H1 (cell line): ENCODE results near the gene ENDOD1. TPM values are rescaled to one million over a fixed set of nuclear protein-coding genes. Genes with fewer than 3 reads are reported as not detected.

Experiments used
- CTCF ChIA-PET: fragments of 300-600 bp; sonication (Branson Sonifier 250); formaldehyde crosslinking; loops from one replicate; lab custom pipeline; 2021; ENCODE audit not compliant: partially characterized antibody; lab: Charles Lee
- POLR2A ChIA-PET: fragments of 300-600 bp; sonication (Branson Sonifier 250); formaldehyde crosslinking; loops from one replicate; lab custom pipeline; 2021; ENCODE audit warnings: inconsistent platforms; ENCODE audit not compliant: partially characterized antibody; lab: Charles Lee
- DNase-seq, 2 experiments: peaks; one replicate each; pipeline versions ENCODE4 v3.0.0 to v3.0.0-alpha.2; 2010 to 2022; ENCODE audit warnings: low spot score in 2 of 2, low read depth in 1 of 2, mixed read lengths in 1 of 2
- FAIRE-seq: peaks from 2 replicates; lab custom pipeline; 2011; peaks lifted over from hg19 to GRCh38; lab: Jason Lieb, UNC
- H2AFZ ChIP-seq: 2 replicates; pipeline ENCODE4 v1.8.1; 2012; ENCODE audit warnings: low read length, inconsistent platforms
- H2AK5ac ChIP-seq: 2 replicates; pipeline ENCODE4 v1.6.1; 2013; ENCODE audit warnings: low read depth, low read length
- H2BK120ac ChIP-seq: replicated peaks from 2 replicates; pipeline ENCODE3; 2013; ENCODE audit warnings: low read depth, low read length, inconsistent platforms
- H2BK12ac ChIP-seq: 2 replicates; pipeline ENCODE4 v1.6.1; 2013; ENCODE audit warnings: low read depth, low read length
- H2BK15ac ChIP-seq: 2 replicates; pipeline ENCODE4 v1.6.1; 2013; ENCODE audit warnings: low read length
- H2BK20ac ChIP-seq: 2 replicates; pipeline ENCODE4 v1.6.1; 2013; ENCODE audit warnings: low read length
- H2BK5ac ChIP-seq: 2 replicates; pipeline ENCODE4 v1.6.1; 2013; ENCODE audit warnings: low read depth, low read length
- H3K14ac ChIP-seq: 2 replicates; pipeline ENCODE4 v1.6.1; 2013; ENCODE audit warnings: inconsistent platforms; ENCODE audit not compliant: insufficient read length
- H3K18ac ChIP-seq: 2 replicates; pipeline ENCODE4 v1.6.1; 2013; ENCODE audit warnings: low read length; ENCODE audit errors: extremely low read depth
- H3K23ac ChIP-seq: 2 replicates; pipeline ENCODE4 v1.6.1; 2013; ENCODE audit warnings: inconsistent platforms; ENCODE audit not compliant: insufficient read length
- H3K23me2 ChIP-seq: 2 replicates; pipeline ENCODE4 v1.6.1; 2013; ENCODE audit warnings: low read depth, low read length
- H3K27ac ChIP-seq: 2 replicates; pipeline ENCODE4 v1.6.1; 2011; ENCODE audit warnings: low read depth, low read length, inconsistent platforms
- H3K27me3 ChIP-seq, 4 experiments: replicated peaks in 1 of 4; 1 replicate in 1 of 4; 2 replicates in 3 of 4; pipeline versions ENCODE4 v1.6.1 to v1.8.1; 2011 to 2013; ENCODE audit warnings: low read length in 3 of 4, mild to moderate bottlenecking in 3 of 4, inconsistent platforms in 2 of 4, mixed read lengths in 2 of 4, moderate library complexity in 1 of 4; ENCODE audit not compliant: control insufficient read depth in 3 of 4, insufficient read depth in 3 of 4; ENCODE audit errors: extremely low read depth in 1 of 4
- H3K36me3 ChIP-seq, 4 experiments: 2 replicates each; pipeline versions ENCODE4 v1.6.1 to v1.8.1; 2011 to 2013; ENCODE audit warnings: mild to moderate bottlenecking in 4 of 4, low read length in 3 of 4, moderate library complexity in 2 of 4, control low read depth in 1 of 4, inconsistent platforms in 1 of 4; ENCODE audit not compliant: insufficient read depth in 4 of 4, control insufficient read depth in 2 of 4
- H3K4ac ChIP-seq: replicated peaks from 2 replicates; pipeline ENCODE3; 2013; ENCODE audit warnings: low read length, low read depth, mixed read lengths, inconsistent platforms; ENCODE audit not compliant: insufficient read length
- H3K4me1 ChIP-seq, 4 experiments: replicated peaks in 1 of 4; 1 replicate in 1 of 4; 2 replicates in 3 of 4; pipeline versions ENCODE4 v1.6.1 to v1.8.1; 2011 to 2013; ENCODE audit warnings: low read length in 3 of 4, inconsistent platforms in 2 of 4, mixed read lengths in 1 of 4; ENCODE audit not compliant: insufficient read depth in 4 of 4, control insufficient read depth in 3 of 4
- H3K4me2 ChIP-seq, 2 experiments: 2 replicates each; pipeline versions ENCODE4 v1.6.1 to v1.8.1; 2011 to 2013; ENCODE audit warnings: low read depth in 2 of 2, low read length in 2 of 2, control low read depth in 1 of 2, inconsistent platforms in 1 of 2, mild to moderate bottlenecking in 1 of 2; ENCODE audit not compliant: insufficient read depth in 1 of 2
- H3K4me3 ChIP-seq, 4 experiments: fragments of 200-600, 300-600 bp in 1 of 4; sonication (generic), shearing (Covaris generic), sonication (Bioruptor Twin) in 1 of 4; 2 replicates each; pipeline versions ENCODE4 v1.5.1 to v1.8.1; 2011 to 2016; ENCODE audit warnings: low read length in 4 of 4, low read depth in 3 of 4, control low read depth in 2 of 4, inconsistent platforms in 2 of 4, mild to moderate bottlenecking in 2 of 4, mixed read lengths in 1 of 4, moderate library complexity in 1 of 4; ENCODE audit not compliant: insufficient read depth in 2 of 4; ENCODE audit errors: extremely low read depth in 1 of 4
- H3K56ac ChIP-seq: replicated peaks from 2 replicates; pipeline ENCODE3; 2013; ENCODE audit warnings: low read depth, mild to moderate bottlenecking, mixed read lengths, low read length, inconsistent platforms; ENCODE audit not compliant: insufficient read length
- H3K79me1 ChIP-seq: 2 replicates; pipeline ENCODE4 v1.6.1; 2013; ENCODE audit warnings: low read depth, low read length, control low read depth
- H3K79me2 ChIP-seq, 2 experiments: 2 replicates each; pipeline versions ENCODE4 v1.6.1 to v1.8.1; 2012 to 2013; ENCODE audit warnings: low read length in 2 of 2, mild to moderate bottlenecking in 2 of 2, inconsistent platforms in 1 of 2; ENCODE audit not compliant: insufficient read depth in 2 of 2, control insufficient read depth in 1 of 2
- H3K9ac ChIP-seq, 4 experiments: replicated peaks in 1 of 4; 1 replicate in 1 of 4; 2 replicates in 3 of 4; pipeline versions ENCODE4 v1.6.1 to v1.8.1; 2011 to 2013; ENCODE audit warnings: low read depth in 3 of 4, low read length in 3 of 4, control low read depth in 2 of 4, mild to moderate bottlenecking in 2 of 4, moderate library complexity in 2 of 4, inconsistent platforms in 1 of 4; ENCODE audit errors: extremely low read depth in 1 of 4
- H3K9me3 ChIP-seq, 2 experiments: 2 replicates each; pipeline versions ENCODE4 v1.6.1 to v1.8.1; 2012 to 2013; ENCODE audit warnings: mild to moderate bottlenecking in 2 of 2, moderate library complexity in 2 of 2, control low read depth in 1 of 2, inconsistent platforms in 1 of 2, low read depth in 1 of 2, low read length in 1 of 2, mixed read lengths in 1 of 2; ENCODE audit not compliant: insufficient read depth in 2 of 2
- H4K20me1 ChIP-seq, 2 experiments: replicated peaks in 1 of 2; 2 replicates each; pipeline versions ENCODE3 to v1.8.1; 2011 to 2013; ENCODE audit warnings: inconsistent platforms in 2 of 2, low read length in 2 of 2, mild to moderate bottlenecking in 1 of 2; ENCODE audit not compliant: insufficient read depth in 2 of 2, control insufficient read depth in 1 of 2
- H4K5ac ChIP-seq: 2 replicates; pipeline ENCODE4 v1.6.1; 2013; ENCODE audit warnings: low read length, low read depth, mixed read lengths, inconsistent platforms; ENCODE audit not compliant: insufficient read length
- H4K8ac ChIP-seq: 2 replicates; pipeline ENCODE4 v1.8.0; 2013; ENCODE audit warnings: mild to moderate bottlenecking, moderate library complexity, low read length, inconsistent platforms; ENCODE audit not compliant: insufficient read depth; ENCODE audit errors: extremely low read depth
- H4K91ac ChIP-seq: replicated peaks from 2 replicates; pipeline ENCODE3; 2013; ENCODE audit warnings: low read length, mixed read lengths, inconsistent platforms; ENCODE audit not compliant: insufficient read length
- BACH1 ChIP-seq: IDR thresholded peaks from 2 replicates; pipeline ENCODE4 v1.6.1; 2012; ENCODE audit warnings: low read length, improper control_type of control experiment
- BRCA1 ChIP-seq: IDR thresholded peaks from 2 replicates; pipeline ENCODE4 v1.6.1; 2012; ENCODE audit warnings: low read depth, low read length, improper control_type of control experiment
- CREB1 ChIP-seq: IDR thresholded peaks from 2 replicates; pipeline ENCODE4 v1.6.1; 2012; ENCODE audit warnings: inconsistent platforms
- CTBP2 ChIP-seq: IDR thresholded peaks from 2 replicates; pipeline ENCODE4 v1.7.0; 2011; ENCODE audit warnings: borderline replicate concordance, mild to moderate bottlenecking, moderate library complexity, mixed read lengths, low read length; ENCODE audit not compliant: insufficient read depth, insufficient read length
- NRF1 ChIP-seq: IDR thresholded peaks from 2 replicates; pipeline ENCODE4 v1.6.1; 2011; ENCODE audit warnings: mild to moderate bottlenecking, low read depth, low read length, improper control_type of control experiment
- RAD21 ChIP-seq, 2 experiments: IDR thresholded peaks in 1 of 2; conservative IDR thresholded peaks in 1 of 2; 2 replicates each; pipeline ENCODE4 v1.6.1; 2011; ENCODE audit warnings: low read depth in 2 of 2, low read length in 2 of 2, improper control_type of control experiment in 1 of 2, inconsistent platforms in 1 of 2, mild to moderate bottlenecking in 1 of 2, moderate library complexity in 1 of 2
- RBBP5 ChIP-seq: IDR thresholded peaks from 2 replicates; pipeline ENCODE4 v1.7.1; 2012; ENCODE audit warnings: low read depth, mild to moderate bottlenecking, inconsistent platforms, low read length, moderate library complexity, borderline replicate concordance
- RNF2 ChIP-seq: fragments of 200-900, 300-1000 bp; sonication (generic); IDR thresholded peaks from 2 replicates; pipeline ENCODE4 v1.7.1; 2016; ENCODE audit warnings: borderline replicate concordance, low read depth, mild to moderate bottlenecking, antibody characterized with exemption, low read length; ENCODE audit not compliant: poor library complexity, severe bottlenecking; ENCODE audit errors: missing control alignments
- SAP30 ChIP-seq: fragments of 300-600 bp; sonication (generic); IDR thresholded peaks from 2 replicates; pipeline ENCODE4 v1.7.1; 2012; ENCODE audit warnings: low read length, moderate library complexity, mild to moderate bottlenecking, inconsistent platforms; ENCODE audit not compliant: insufficient read depth, insufficient replicate concordance
- WGBS, 2 experiments: shearing (Covaris generic) in 1 of 2; methylation state at CpG; one replicate each; pipeline versions ENCODE4 v1.1.6 to v1.1.7; 2013 to 2015; ENCODE audit warnings: low lambda C conversion rate in 2 of 2, mixed read lengths in 2 of 2, inconsistent platforms in 1 of 2, low coverage in 1 of 2, missing lambda C conversion rate in 1 of 2; ENCODE audit not compliant: insufficient replicate concordance in 2 of 2, insufficient coverage in 1 of 2, insufficient read length in 1 of 2; ENCODE audit errors: extremely low coverage in 1 of 2, missing lambda C conversion rate in 1 of 2; 5-methylcytosine and 5-hydroxymethylcytosine counted together
- polyA plus RNA-seq, 7 experiments: library from polyadenylated mRNA; depleted of rRNA in 3 of 7; stranded (reverse) in 5 of 7; unstranded in 2 of 7; fragments of >200 nt in 5 of 7; fragments of 200-250 nt in 2 of 7; gene quantifications; 1 replicate in 5 of 7; 2 replicates in 1 of 7; 4 replicates in 1 of 7; pipeline versions ENCODE4 v1.2.1 to v1.2.3, GENCODE V29; 2011 to 2013; ENCODE audit warnings: missing spikeins in 2 of 7, mixed read lengths in 2 of 7
- total RNA-seq: library from RNA; stranded (reverse); fragmentation: NEBNext Ultra II Directional; extraction: Animal tissue kit (Norgen Biotek cat#: 25700); gene quantifications from 2 replicates; pipeline ENCODE4 v1.2.1, GENCODE V29; 2021

Gene ENDOD1
- total and polyA plus RNA-seq, 2 of the 8 experiments (the other 6 are each of a cell fraction or from before 2014, with no cell fraction given), result 1.2 to 2.5 TPM

- H2BK20ac ChIP-seq, result no peak overlapping the region
- peak overlapping the region; percentile 48 for H4K5ac ChIP-seq
- H2BK120ac ChIP-seq, result no peak overlapping the region
- no peaks in the 10 kb centered on the region for H3K27me3 ChIP-seq
- WGBS, 2 experiments, result 2% methylated on average over 71 of the region's 98 CpGs; no CpG with 5 or more reads in 1 of the 2 experiments
- H3K4ac ChIP-seq, result peak overlapping the region; percentile 14
- peak overlapping the region; percentile 70 to 78 for H3K4me2 ChIP-seq
- peak overlapping the region; percentile 79 for H3K18ac ChIP-seq
- H4K20me1 ChIP-seq, result peaks cover 0 to 2% of the 10 kb centered on the region in 2 experiments
- H3K14ac ChIP-seq, result no peak overlapping the region
- H3K27ac ChIP-seq, result peak overlapping the region; percentile 62; the same call in 1 of the 2 replicates
- peaks cover 6% of the 10 kb centered on the region; the same call in 1 of the 2 replicates for H3K23me2 ChIP-seq
- H2AFZ ChIP-seq, result peak overlapping the region; percentile 47
- peak overlapping the region; percentile 86 for H3K56ac ChIP-seq
- no peak overlapping the region; the same call in 1 of the 2 replicates for H2BK12ac ChIP-seq
- H2AK5ac ChIP-seq, result no peak overlapping the region
- H3K79me2 ChIP-seq, result peaks cover 0 to 2% of the 10 kb centered on the region in 2 experiments; a peak in 1 of 4 replicates
- no peak for FAIRE-seq
- H3K4me3 ChIP-seq, result peak overlapping the region; percentile 70 to 85 (median 72)
- no peaks in the 10 kb centered on the region for H3K79me1 ChIP-seq
- H4K8ac ChIP-seq, result peak overlapping the region; percentile 93
- H2BK15ac ChIP-seq, result 0 out of 2 replicates have a peak overlapping the region, but pooled peaks have one; percentile 2
- no peak overlapping the region for H3K23ac ChIP-seq
- no peaks in the 10 kb centered on the region for H3K36me3 ChIP-seq
- POLR2A ChIA-PET, result interaction anchor here (0.6 to 5.7 kb wide), 33 partner anchors 9 to 1180 kb away, joined by 3 to 44 read pairs (median 4); partner anchors contain the start of genes AMOTL1, CEP57, CWC15 and ENDOD1
- H3K9me3 ChIP-seq, result no peaks in the 10 kb centered on the region
- CTCF ChIA-PET, result interaction anchor here (0.5 to 7.0 kb wide), 18 partner anchors 9 to 724 kb away, joined by 3 to 84 read pairs (median 4); partner anchors contain the start of genes CWC15, ENDOD1 and KDM4D
- peaks cover 0 to 2% (median 0%) of the 10 kb centered on the region in 4 experiments; a peak in 2 of 7 replicates for H3K4me1 ChIP-seq
- no peak overlapping the region; the same call in 1 of the 2 replicates for H2BK5ac ChIP-seq
- DNase-seq, result peak in 1 of 2 experiments; percentile 83
- peak overlapping the region; percentile 81 for H4K91ac ChIP-seq
- H3K9ac ChIP-seq, result peak overlapping the region; percentile 71 to 80 (median 78)
- TF ChIP-seq NRF1 (no peak), SAP30 (no peak), CTBP2 (peak; percentile 8), RAD21 (IDR thresholded peaks at IDR 0.05 in 1 of 2, conservative IDR thresholded peaks at IDR 0.05 in 1 of 2; ENCODE audit: low read depth in 2 of 2, low read length in 2 of 2) (0 out of 4 replicates have a peak, but pooled peaks have one; percentile 4 to 13), RNF2 (no peak), BRCA1 (no peak), RBBP5 (no peak; the same call in 1 of the 2 replicates), CREB1 (0 out of 2 replicates have a peak, but pooled peaks have one; percentile 9), BACH1 (peak; percentile 57)
Observed at GRCh38 chr11:95067039-95067840, 22.4 kb upstream of the ENDOD1 start.
